ENCODE data around the gene MAML2. TPM values are rescaled to one million over a fixed set of nuclear protein-coding genes. Genes with fewer than 3 reads are reported as not detected.

The MAML2 gene
- total and polyA plus RNA-seq, 9 of the 15 experiments (the other 6 are each of a cell fraction or from before 2014, with no cell fraction given): 0.79 to 6.8 (median 4.8) TPM

DNA sequence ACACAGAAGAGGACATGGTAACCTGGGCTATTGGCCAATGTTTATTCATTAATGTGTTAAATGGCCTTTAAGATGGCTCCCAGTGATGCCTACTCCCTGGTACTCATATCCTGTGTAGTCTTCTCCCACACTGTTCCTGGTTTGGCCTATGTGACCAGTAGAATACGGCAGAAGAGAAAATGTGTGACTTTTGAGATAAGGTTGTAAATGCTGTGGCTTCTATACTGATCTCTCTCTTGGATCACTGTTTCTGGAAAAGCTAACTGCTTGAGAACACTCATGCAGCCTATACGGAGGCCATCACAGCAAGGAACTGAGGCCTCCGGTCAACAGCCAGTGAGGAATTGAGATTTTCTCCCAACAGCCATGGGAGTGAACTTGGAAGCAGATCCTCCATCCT is 24.1 kb downstream of the MAML2 start (continued):
- TF ChIP-seq, protein P1, sequence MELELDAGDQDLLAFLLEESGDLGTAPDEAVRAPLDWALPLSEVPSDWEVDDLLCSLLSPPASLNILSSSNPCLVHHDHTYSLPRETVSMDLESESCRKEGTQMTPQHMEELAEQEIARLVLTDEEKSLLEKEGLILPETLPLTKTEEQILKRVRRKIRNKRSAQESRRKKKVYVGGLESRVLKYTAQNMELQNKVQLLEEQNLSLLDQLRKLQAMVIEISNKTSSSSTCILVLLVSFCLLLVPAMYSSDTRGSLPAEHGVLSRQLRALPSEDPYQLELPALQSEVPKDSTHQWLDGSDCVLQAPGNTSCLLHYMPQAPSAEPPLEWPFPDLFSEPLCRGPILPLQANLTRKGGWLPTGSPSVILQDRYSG (tag; conservative IDR thresholded peaks at IDR 0.05; ENCODE audit: low read depth): no peak; the same call in 1 of the 2 replicates
- TF ChIP-seq, protein P2, sequence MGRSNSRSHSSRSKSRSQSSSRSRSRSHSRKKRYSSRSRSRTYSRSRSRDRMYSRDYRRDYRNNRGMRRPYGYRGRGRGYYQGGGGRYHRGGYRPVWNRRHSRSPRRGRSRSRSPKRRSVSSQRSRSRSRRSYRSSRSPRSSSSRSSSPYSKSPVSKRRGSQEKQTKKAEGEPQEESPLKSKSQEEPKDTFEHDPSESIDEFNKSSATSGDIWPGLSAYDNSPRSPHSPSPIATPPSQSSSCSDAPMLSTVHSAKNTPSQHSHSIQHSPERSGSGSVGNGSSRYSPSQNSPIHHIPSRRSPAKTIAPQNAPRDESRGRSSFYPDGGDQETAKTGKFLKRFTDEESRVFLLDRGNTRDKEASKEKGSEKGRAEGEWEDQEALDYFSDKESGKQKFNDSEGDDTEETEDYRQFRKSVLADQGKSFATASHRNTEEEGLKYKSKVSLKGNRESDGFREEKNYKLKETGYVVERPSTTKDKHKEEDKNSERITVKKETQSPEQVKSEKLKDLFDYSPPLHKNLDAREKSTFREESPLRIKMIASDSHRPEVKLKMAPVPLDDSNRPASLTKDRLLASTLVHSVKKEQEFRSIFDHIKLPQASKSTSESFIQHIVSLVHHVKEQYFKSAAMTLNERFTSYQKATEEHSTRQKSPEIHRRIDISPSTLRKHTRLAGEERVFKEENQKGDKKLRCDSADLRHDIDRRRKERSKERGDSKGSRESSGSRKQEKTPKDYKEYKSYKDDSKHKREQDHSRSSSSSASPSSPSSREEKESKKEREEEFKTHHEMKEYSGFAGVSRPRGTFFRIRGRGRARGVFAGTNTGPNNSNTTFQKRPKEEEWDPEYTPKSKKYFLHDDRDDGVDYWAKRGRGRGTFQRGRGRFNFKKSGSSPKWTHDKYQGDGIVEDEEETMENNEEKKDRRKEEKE (IDR thresholded peaks at IDR 0.05; ENCODE audit: borderline replicate concordance in 1 of 2, control insufficient read depth in 1 of 2, low read depth in 2 of 2, low read length in 1 of 2): 0 out of 4 replicates have a peak, but pooled peaks of 1 of the 2 experiments have one; percentile 29
- TF ChIP-seq JUND (IDR thresholded peaks at IDR 0.05; ENCODE audit: borderline replicate concordance, low read depth, low read length) (no peak), JUND (tag; IDR thresholded peaks at IDR 0.05; ENCODE audit: borderline replicate concordance, low read depth, low read length) (peak; percentile 47; the same call in 1 of the 3 replicates), EHMT2 (IDR thresholded peaks at IDR 0.05) (peak; percentile 76), SMAD4 (CRISPR knock-in tag; conservative IDR thresholded peaks at IDR 0.05) (peak; percentile 32; the same call in 1 of the 2 replicates), ZNF121 (CRISPR knock-in tag; conservative IDR thresholded peaks at IDR 0.05) (no peak), MTA1 (IDR thresholded peaks at IDR 0.05; ENCODE audit: borderline replicate concordance) (no peak), FOXJ2 (tag; IDR thresholded peaks at IDR 0.05) (no peak), KDM1A (IDR thresholded peaks at IDR 0.05) (peak; percentile 33 to 52; a peak in 3 of 4 replicates), TCF7 (IDR thresholded peaks at IDR 0.05; ENCODE audit: borderline replicate concordance) (no peak), THRAP3 (IDR thresholded peaks at IDR 0.05; ENCODE audit: borderline replicate concordance) (no peak), E2F5 (CRISPR knock-in tag; IDR thresholded peaks at IDR 0.05) (no peak), GABPB1 (CRISPR knock-in tag; IDR thresholded peaks at IDR 0.05) (no peak), SP2 (IDR thresholded peaks at IDR 0.05; ENCODE audit: extremely low read depth, low read depth, low read length, poor library complexity, severe bottlenecking) (no peak), PKNOX1 (IDR thresholded peaks at IDR 0.05) (no peak), RBM15 (IDR thresholded peaks at IDR 0.05; ENCODE audit: insufficient read depth, low read length) (no peak), SREBF1 (IDR thresholded peaks at IDR 0.05; ENCODE audit: borderline replicate concordance, low read depth, low read length) (no peak), ERF (CRISPR knock-in tag; IDR thresholded peaks at IDR 0.05) (no peak), BRCA1 (IDR thresholded peaks at IDR 0.05) (no peak), BRCA1 (CRISPR knock-in tag; IDR thresholded peaks at IDR 0.05) (no peak)
- TF ChIP-seq, protein P3, sequence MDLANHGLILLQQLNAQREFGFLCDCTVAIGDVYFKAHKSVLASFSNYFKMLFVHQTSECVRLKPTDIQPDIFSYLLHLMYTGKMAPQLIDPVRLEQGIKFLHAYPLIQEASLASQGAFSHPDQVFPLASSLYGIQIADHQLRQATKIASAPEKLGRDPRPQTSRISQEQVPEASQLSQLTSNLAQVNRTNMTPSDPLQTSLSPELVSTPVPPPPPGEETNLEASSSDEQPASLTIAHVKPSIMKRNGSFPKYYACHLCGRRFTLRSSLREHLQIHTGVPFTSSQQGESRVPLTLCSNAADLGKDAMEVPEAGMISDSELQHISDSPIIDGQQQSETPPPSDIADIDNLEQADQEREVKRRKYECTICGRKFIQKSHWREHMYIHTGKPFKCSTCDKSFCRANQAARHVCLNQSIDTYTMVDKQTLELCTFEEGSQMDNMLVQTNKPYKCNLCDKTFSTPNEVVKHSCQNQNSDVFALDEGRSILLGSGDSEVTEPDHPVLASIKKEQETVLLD (IDR thresholded peaks at IDR 0.05): peak; percentile 46; the same call in 1 of the 2 replicates

Measured in K562 (cell line).